NCI-H748 treated with DMSO at 0.1 percent for 48 hours (cell line): ENCODE data around the gene MOGAT2.
"Not testable (repeated sequence)": the region's sequence is repeated elsewhere in the genome, so short reads cannot be mapped to it uniquely, and the experiment has no call there.

Experiments
- DNase-seq: peaks from one replicate; lab custom pipeline; 2025; lab: John Stamatoyannopoulos, UW

The MOGAT2 gene

DNA sequence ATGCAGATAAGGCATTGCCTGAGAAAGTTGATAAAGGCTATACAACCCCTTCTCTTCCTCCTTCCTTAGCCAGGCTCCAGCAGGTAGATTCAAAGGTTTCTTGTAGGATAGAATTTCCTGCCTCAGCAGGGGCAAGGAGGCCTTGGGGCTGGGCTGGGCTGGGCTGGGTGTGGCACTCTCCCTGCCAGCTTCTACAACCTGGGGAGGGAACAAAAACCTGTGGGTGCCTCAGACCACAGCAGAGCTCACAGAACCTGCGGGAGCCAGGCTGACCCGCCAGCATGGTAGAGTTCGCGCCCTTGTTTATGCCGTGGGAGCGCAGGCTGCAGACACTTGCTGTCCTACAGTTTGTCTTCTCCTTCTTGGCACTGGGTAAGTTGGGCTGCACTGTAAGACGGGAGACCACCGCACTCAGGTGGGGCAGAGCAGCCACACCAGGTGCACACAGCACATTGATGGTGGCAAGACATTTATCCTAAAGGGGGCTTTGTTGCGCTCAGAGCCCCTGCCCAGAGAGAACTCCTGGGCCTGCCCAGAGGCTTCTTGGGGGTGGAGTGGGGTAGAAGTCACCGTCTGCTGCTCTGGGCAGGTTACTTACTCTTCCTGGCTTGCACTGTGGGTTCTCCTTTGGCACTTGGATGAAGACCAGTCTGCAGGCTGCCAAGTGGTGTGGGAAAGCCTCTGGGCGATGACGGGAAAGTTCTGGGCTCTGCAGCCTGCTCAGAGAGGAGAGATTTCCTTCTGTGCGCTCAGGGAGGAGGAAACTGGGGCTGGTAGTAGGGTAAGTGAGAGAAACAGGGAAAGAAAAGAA is at the start of gene MOGAT2:
TSS of gene MOGAT2 (plus strand) at position 231 of the 811 bp plus-strand sequence. CDS start at position 282, 51 bp downstream.
- no peak for DNase-seq

DNA sequence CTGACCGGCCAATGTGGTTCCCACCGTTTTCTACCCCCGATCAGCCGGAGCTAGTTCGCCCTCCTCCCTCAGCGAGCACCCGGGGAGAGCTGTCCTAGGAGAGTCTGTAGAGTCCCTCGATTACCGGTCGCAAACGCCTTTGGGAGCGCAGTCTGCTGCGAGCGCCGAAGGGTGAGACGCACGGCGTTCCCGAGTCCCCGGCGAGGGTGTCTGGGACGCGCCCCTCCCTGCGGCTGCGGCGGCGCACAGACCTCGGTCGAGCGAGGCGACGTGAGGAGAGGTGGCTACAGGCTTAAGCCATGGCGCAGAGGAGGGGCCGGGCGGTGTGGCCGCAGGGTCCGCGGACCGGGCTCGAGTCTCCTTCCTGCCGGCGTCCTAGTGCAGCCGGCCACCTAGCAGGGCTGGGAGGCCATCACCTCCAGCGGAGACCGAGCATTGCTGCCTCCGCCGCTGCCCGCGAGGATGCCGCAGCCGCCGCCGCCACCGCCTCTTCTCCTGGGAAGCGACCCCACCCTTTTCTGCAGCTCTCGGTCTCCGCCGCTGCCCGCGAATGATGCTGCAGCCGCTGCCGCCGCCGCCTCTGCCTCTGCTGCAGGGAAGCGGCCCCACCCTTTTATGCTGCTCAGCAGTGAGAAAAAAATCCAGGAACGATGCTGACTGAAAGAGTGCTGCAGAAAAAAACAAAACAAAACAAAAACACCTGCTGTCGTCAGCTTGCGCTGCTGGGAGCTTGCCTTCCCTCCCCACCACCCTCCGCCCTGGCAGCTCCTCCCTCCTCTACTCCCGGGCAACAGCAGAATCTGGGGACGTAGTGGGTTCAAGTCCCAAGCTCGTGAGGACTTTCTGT is 49.0 kb upstream of the MOGAT2 start, which contains the start of gene MAP6:
TSS of gene MAP6 (minus strand) at position 588 of the 847 bp plus-strand sequence. CDS start 669 bp downstream, outside the sequence.
- peak; percentile 90 for DNase-seq

GRCh38 chr11:75673977-75674582 is 43.6 kb upstream of the MOGAT2 start:
- DNase-seq, result no peak

- DNase-seq, result no peak
Observed at GRCh38 chr11:75677275-75677674, 40.4 kb upstream of the MOGAT2 start.

DNA sequence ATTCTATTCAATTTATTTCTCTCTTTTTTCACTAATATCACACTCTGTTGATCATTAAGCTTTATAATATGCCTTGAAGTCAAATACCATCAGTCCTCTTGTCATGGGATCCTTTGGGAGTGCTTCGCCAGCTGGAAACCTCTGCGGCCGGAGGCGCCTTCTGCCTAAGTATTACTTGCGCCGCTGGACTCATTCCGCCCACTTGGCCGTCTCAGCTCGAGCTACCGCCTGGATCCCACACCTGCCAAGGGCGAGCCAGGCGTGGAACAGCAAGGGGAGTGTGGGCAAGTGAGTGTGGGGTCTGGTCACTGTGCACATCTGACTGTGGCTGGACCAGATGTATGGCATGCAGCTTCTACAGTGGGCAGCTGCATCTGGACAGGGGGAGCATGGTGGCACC is 39.7 kb upstream of the MOGAT2 start:
- DNase-seq, result no peak

DNA sequence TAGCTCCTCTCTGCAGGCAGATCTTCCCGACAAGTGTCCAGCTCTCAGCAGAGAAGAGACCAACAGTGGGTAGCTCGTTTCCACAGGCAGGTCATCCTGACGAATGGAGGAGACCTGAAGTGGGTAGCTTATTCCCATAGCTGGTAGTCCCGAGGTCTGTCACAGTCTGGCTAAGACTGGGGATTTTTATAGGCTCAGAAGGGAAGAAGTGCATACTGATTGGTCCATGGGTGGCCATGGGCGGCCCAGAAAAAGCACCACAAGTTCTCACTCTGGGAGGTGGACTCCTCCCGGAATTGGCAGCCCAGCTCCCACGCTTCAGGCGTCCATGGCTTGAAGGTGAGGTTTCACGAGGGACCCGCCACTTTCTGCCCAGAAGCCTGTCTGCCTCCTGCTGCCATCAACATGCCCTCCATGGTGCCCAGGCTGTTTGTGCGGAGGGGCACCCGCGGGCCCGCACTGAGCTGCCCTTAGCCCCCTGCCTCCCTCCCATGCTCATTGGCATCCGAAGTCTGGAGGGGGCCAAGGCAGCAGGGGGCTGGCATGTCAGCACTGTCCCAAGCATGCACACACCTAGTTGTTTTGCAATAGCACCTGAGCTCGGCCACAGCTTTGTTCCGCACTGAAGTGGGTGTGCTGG is 38.9 kb upstream of the MOGAT2 start:
- DNase-seq, result no peak

DNA sequence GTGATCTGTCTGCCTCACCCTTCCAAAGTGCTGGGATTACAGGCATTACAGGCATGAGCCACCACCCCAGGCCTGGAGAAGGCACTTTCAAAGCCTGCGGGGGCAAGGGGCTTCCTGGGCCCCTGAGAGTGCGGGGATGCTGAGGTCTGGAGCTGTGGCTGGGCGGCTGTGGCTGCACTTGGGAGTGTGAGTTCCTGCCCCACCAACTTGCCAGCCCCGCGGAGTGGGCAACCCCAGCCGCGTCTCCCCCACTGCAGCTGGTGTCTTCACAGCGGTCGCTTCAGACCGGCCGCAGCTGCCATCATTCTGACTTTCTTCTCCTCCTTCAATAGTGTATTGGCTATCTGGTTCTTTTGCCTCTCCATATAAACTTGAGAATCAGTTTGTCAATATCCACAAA is 38.1 kb upstream of the MOGAT2 start:
- DNase-seq, result no peak

DNA sequence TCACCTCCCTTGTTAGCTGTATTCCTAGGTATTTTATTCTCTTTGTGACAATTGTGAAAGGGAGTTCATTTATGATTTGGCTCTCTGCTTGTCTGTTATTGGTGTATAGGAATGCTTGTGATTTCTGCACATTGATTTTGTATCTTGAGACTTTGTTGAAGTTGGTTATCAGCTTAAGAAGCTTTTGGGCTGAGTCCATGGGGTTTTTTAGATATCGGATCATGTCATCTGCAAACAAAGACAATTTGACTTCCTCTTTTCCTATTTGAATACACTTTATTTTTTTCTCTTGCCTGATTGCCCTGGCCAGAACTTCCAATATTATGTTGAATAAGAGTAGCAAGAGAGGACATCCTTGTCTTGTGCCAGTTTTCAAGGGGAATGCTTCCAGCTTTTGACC is 33.8 kb upstream of the MOGAT2 start:
- DNase-seq, result not testable (repeated sequence)

- DNase-seq, result no peak
Observed at GRCh38 chr11:75689863-75690609, 27.6 kb upstream of the MOGAT2 start.

- no peak for DNase-seq
Observed at GRCh38 chr11:75691804-75692203, 25.8 kb upstream of the MOGAT2 start.

- DNase-seq, result no peak
Observed at GRCh38 chr11:75697906-75698581, 19.6 kb upstream of the MOGAT2 start.

DNA sequence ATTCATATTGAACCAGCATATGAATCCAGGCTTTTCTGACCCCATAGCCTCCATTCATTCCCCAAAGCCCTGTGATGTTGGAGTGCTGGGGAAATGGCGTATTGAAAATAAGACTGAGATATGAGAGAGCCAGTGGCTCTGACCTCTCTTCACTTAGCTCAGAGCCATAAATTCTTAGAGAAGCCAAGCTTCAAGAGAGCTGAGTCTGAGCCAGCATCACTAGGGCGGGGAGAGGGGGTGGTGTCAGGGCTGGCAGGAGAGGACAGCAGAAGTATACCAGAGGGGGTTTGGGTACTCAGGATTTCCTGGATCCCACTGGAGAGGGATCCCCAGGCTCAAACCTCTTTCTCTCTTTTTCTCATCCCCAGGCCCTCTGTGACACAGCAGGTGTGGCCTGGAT is 16.7 kb upstream of the MOGAT2 start:
- DNase-seq, result no peak

GRCh38 chr11:75703695-75704237 is 13.9 kb upstream of the MOGAT2 start:
- no peak for DNase-seq

DNA sequence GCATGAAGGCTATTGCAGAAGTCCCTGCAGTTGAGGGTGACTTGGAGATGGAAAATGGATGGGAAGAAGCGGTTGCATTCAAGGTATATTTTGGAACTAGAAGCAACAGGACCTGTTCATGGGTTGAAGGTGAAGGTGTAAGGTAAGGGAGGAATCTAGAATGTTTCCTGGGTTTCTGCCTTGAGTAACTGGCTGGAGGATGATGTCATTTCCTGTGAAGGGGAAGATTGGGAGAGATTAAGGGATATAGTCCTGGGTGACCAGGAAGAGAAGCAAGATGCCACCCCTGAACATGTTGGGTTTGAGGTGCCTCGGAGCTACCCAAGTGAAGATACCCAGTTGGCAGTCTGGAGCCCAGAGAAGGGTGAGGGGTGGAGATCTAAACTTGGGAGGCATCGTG is 12.1 kb upstream of the MOGAT2 start:
- DNase-seq, result no peak

- peak; percentile 66 for DNase-seq
Observed at GRCh38 chr11:75706260-75706729, 11.3 kb upstream of the MOGAT2 start.

- DNase-seq, result no peak
Observed at GRCh38 chr11:75714211-75714610, 3.4 kb upstream of the MOGAT2 start.

- DNase-seq, result no peak
Observed at GRCh38 chr11:75715688-75716087, 1.9 kb upstream of the MOGAT2 start.

DNA sequence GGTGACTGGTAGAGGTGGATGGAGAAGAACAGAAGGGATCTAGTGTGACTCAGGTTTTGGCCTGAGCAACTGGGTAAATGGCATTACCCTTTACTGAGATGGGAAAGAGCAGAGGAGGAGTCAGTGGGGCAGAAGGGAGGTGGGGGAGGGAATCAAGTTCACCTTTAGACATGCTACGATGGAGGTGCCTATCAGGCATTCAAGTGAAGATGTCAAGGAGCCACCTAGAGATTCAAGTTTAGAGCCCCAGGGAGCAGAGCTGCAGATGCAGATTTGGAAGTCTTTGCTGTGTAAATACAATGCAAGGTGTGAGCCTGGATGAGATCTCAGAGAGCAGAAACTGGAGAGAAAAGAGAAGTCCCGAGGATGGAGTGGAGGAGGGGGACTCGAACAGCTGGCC is 979 bp upstream of the MOGAT2 start:
- DNase-seq, result no peak

DNA sequence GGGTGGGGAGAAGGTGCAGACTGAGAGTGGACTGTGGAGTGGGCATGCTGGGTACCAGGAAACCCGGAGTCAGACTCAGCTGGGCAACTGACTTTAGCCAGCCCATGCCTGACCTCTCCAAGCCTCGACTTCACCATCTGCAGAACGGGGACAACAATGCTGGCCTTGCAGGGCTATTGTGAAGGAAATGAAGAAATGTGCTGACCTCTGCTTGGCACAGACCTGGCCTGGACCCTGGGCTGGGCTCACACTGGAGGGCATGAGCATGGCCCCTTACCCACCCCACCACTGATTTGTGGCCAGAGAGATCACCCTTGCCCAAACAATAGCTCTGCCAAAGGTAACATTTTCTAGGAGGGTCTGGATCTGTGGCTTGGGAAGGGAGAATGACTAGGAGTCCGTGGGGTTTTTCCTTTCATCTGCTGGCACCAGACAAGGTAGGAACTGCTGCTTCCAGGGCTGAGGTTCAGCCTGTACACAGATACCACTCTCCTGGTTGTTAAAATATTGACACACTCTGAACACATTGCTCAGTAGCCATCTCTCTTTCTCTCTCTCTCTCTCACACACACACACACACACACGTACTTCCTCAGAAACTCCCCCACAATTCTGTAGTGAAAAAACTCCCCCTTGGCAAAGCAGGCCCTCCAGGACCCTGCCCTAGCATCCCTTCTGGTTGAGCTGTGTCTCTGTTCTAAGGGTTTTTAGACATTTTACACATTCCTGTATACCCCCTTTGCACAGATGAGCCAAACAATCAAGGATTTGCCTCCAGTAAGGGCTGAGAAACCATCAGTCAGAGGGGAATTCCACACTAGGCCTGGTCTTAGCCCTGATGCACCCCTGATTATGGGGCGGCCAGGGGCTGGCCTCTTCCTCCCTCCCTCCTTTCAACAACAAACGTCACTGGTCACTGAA is 1.0 kb downstream of the MOGAT2 start:
- DNase-seq, result no peak
